IMR-90 (cell line): ENCODE measurements around the gene ANKRD7. TPM values are rescaled to one million over a fixed set of nuclear protein-coding genes. Genes with fewer than 3 reads are reported as not detected.

ENCODE experiments used
- ATAC-seq: fragments of 200-7000 bp; cut with Tn5 transposase; 2 replicates; pipeline ENCODE4 v1.9.1; 2020; ENCODE audit warnings: low read depth, mild to moderate bottlenecking, moderate library complexity
- BruUV-seq: library from RNA; stranded (reverse); fragments of 400-500 nt; replicated peaks from 2 replicates; lab custom pipeline; 2021; lab: Mats Ljungman, UMichigan
- CTCF ChIA-PET: fragments of 300-600 bp; formaldehyde crosslinking; extraction: SDS; loops from one replicate; lab custom pipeline; 2021; ENCODE audit warnings: antibody characterized with exemption; lab: Yijun Ruan, JAX
- POLR2A ChIA-PET: fragments of 300-600 bp; sonication (Branson Sonifier 250); formaldehyde crosslinking; loops from one replicate; lab custom pipeline; 2022; ENCODE audit warnings: antibody characterized with exemption; ENCODE audit not compliant: unreplicated experiment; lab: Charles Lee
- DNase-seq: peaks from one replicate; pipeline ENCODE4 v3.0.0; 2013
- H2AFZ ChIP-seq: replicated peaks from 2 replicates; pipeline ENCODE3; 2013; ENCODE audit warnings: low read length, mild to moderate bottlenecking; ENCODE audit not compliant: poor library complexity
- H2AK5ac ChIP-seq: 2 replicates; pipeline ENCODE4 v1.6.1; 2013; ENCODE audit warnings: low read depth, low read length, inconsistent platforms
- H2AK9ac ChIP-seq: replicated peaks from 2 replicates; pipeline ENCODE3; 2013; ENCODE audit warnings: mild to moderate bottlenecking, low read depth, low read length, moderate library complexity; ENCODE audit not compliant: poor library complexity
- H2BK120ac ChIP-seq: 2 replicates; pipeline ENCODE4 v1.6.1; 2013; ENCODE audit warnings: low read depth, low read length, inconsistent platforms
- H2BK15ac ChIP-seq: 3 replicates; pipeline ENCODE4 v1.6.1; 2013; ENCODE audit warnings: low read depth, low read length, inconsistent platforms
- H2BK20ac ChIP-seq: 2 replicates; pipeline ENCODE4 v1.6.1; 2013; ENCODE audit warnings: low read depth, mild to moderate bottlenecking, inconsistent platforms, low read length, moderate library complexity
- H2BK5ac ChIP-seq: 2 replicates; pipeline ENCODE4 v1.6.1; 2013; ENCODE audit warnings: mild to moderate bottlenecking, low read depth, low read length, inconsistent platforms; ENCODE audit not compliant: poor library complexity, severe bottlenecking
- H3K14ac ChIP-seq: replicated peaks from 2 replicates; pipeline ENCODE4 v1.6.1; 2013; ENCODE audit warnings: low read depth, low read length, inconsistent platforms
- H3K18ac ChIP-seq: 2 replicates; pipeline ENCODE4 v1.6.1; 2013; ENCODE audit warnings: low read depth, low read length, control low read depth
- H3K23ac ChIP-seq: 2 replicates; pipeline ENCODE4 v1.6.1; 2013; ENCODE audit warnings: low read depth, low read length, inconsistent platforms
- H3K27ac ChIP-seq: 2 replicates; pipeline ENCODE4 v1.5.1; 2013; ENCODE audit warnings: mild to moderate bottlenecking, control low read depth, low read length; ENCODE audit not compliant: insufficient read depth
- H3K27me3 ChIP-seq: 2 replicates; pipeline ENCODE4 v1.6.1; 2013; ENCODE audit warnings: low read length; ENCODE audit not compliant: control insufficient read depth, insufficient read depth
- H3K36me3 ChIP-seq: 2 replicates; pipeline ENCODE4 v1.6.1; 2013; ENCODE audit warnings: low read length, mixed read lengths; ENCODE audit not compliant: control insufficient read depth, insufficient read depth
- H3K4ac ChIP-seq: 2 replicates; pipeline ENCODE4 v1.6.1; 2013; ENCODE audit warnings: low read depth, low read length, inconsistent platforms
- H3K4me1 ChIP-seq: 2 replicates; pipeline ENCODE4 v1.6.1; 2013; ENCODE audit warnings: low read length, mixed read lengths; ENCODE audit not compliant: control insufficient read depth, insufficient read depth
- H3K4me2 ChIP-seq: 2 replicates; pipeline ENCODE4 v1.6.1; 2013; ENCODE audit warnings: low read depth, mild to moderate bottlenecking, control low read depth, low read length, moderate library complexity
- H3K4me3 ChIP-seq: 2 replicates; pipeline ENCODE4 v1.5.1; 2013; ENCODE audit warnings: low read depth, mild to moderate bottlenecking, control low read depth, low read length, moderate library complexity; ENCODE audit not compliant: insufficient read depth
- H3K56ac ChIP-seq: 2 replicates; pipeline ENCODE4 v1.6.1; 2013; ENCODE audit warnings: low read length, inconsistent platforms; ENCODE audit not compliant: insufficient read depth; ENCODE audit errors: extremely low read depth
- H3K79me1 ChIP-seq, 2 experiments: 2 replicates each; pipeline ENCODE4 v1.6.1; 2013; ENCODE audit warnings: low read length in 2 of 2, inconsistent platforms in 1 of 2, low read depth in 1 of 2
- H3K9ac ChIP-seq: 2 replicates; pipeline ENCODE4 v1.6.1; 2013; ENCODE audit warnings: low read depth, low read length, control low read depth
- H3K9me1 ChIP-seq: 2 replicates; pipeline ENCODE4 v1.6.1; 2013; ENCODE audit warnings: low read length, inconsistent platforms; ENCODE audit not compliant: insufficient read depth
- H3K9me3 ChIP-seq: 2 replicates; pipeline ENCODE4 v1.6.1; 2013; ENCODE audit warnings: low read length; ENCODE audit not compliant: control insufficient read depth, insufficient read depth
- H4K20me1 ChIP-seq: 2 replicates; pipeline ENCODE4 v1.6.1; 2013; ENCODE audit warnings: low read length, inconsistent platforms; ENCODE audit not compliant: insufficient read depth
- H4K5ac ChIP-seq: 2 replicates; pipeline ENCODE4 v1.6.1; 2013; ENCODE audit warnings: mild to moderate bottlenecking, low read depth, low read length, control low read depth
- H4K8ac ChIP-seq, 2 experiments: 2 replicates each; pipeline ENCODE4 v1.6.1; 2013; ENCODE audit warnings: low read depth in 2 of 2, low read length in 2 of 2, control low read depth in 1 of 2, inconsistent platforms in 1 of 2
- H4K91ac ChIP-seq: 2 replicates; pipeline ENCODE4 v1.6.1; 2013; ENCODE audit warnings: low read depth, low read length, inconsistent platforms; ENCODE audit not compliant: insufficient read depth
- CEBPB ChIP-seq: IDR thresholded peaks from 2 replicates; pipeline ENCODE4 v1.6.1; 2012; ENCODE audit warnings: low read depth, low read length, improper control_type of control experiment
- CTCF ChIP-seq: conservative IDR thresholded peaks from 2 replicates; pipeline ENCODE4 v1.5.1; 2012; ENCODE audit warnings: mild to moderate bottlenecking, low read depth, low read length, improper control_type of control experiment
- RAD21 ChIP-seq: IDR thresholded peaks from 2 replicates; pipeline ENCODE4 v1.6.1; 2012; ENCODE audit warnings: low read length, improper control_type of control experiment
- SMC3 ChIP-seq: fragments of 150-350 bp; IDR thresholded peaks from 2 replicates; pipeline ENCODE4 v1.6.1; 2016; ENCODE audit warnings: low read depth, mild to moderate bottlenecking, antibody characterized with exemption, low read length, moderate library complexity
- WGBS, 2 experiments: methylation state at CpG; one replicate each; pipeline versions ENCODE4 v1.1.5 to v1.1.7; 2013; ENCODE audit warnings: missing lambda C conversion rate in 2 of 2; ENCODE audit not compliant: insufficient read length in 1 of 2; ENCODE audit errors: extremely low coverage in 2 of 2; 5-methylcytosine and 5-hydroxymethylcytosine counted together
- dilution Hi-C: fragments of 300-500 bp; cut with HindIII; formaldehyde crosslinking; loops from one replicate; pipeline ENCODE4 v1.14.3; 2018; ENCODE audit warnings: low sequenced_read_pairs; ENCODE audit not compliant: unreplicated experiment
- in situ Hi-C: fragments of 300-500 bp; cut with MboI; formaldehyde crosslinking; loops from 3 replicates; pipeline ENCODE4 v1.14.3; 2019; ENCODE audit warnings: low sequenced_read_pairs, inconsistent platforms, mixed read lengths
- intact Hi-C: fragments of 100-400 bp; cut with micrococcal nuclease; formaldehyde crosslinking; loops from 2 replicates; pipeline ENCODE4 v1.10.0; 2022
- polyA plus RNA-seq, 3 experiments: library from polyadenylated mRNA; depleted of rRNA; stranded (reverse); fragments of >200 nt; gene quantifications; 2 replicates each; pipeline ENCODE4 v1.2.3, GENCODE V29; 2012; ENCODE audit warnings: low replicate concordance in 1 of 3
- total RNA-seq: library from RNA; depleted of rRNA; stranded (reverse); fragments of >200 nt; gene quantifications from 2 replicates; pipeline ENCODE4 v1.2.3, GENCODE V29; 2012

The ANKRD7 gene
- total and polyA plus RNA-seq, 2 of the 4 experiments (the other 2 are of a cell fraction) = 0.17 to 0.18 TPM

GRCh38 chr7:118195837-118196474, 28.5 kb upstream of the ANKRD7 start:
- peak; percentile 72 for TF ChIP-seq CTCF
- peak; percentile 30; the same call in 1 of the 2 replicates for TF ChIP-seq SMC3
- no peak for TF ChIP-seq CEBPB
- peak; percentile 59 for TF ChIP-seq RAD21
- Histone ChIP-seq H3K18ac (no peak overlapping the region), H2BK15ac (no peak overlapping the region), H4K20me1 (no peaks in the 10 kb centered on the region), H3K4me3 (no peak overlapping the region), H2AK9ac (no peak overlapping the region), H3K9ac (no peak overlapping the region), H3K4ac (no peak overlapping the region), H3K79me1 (no peaks in the 10 kb centered on the region), H3K36me3 (peaks cover 1% of the 10 kb centered on the region; the same call in 1 of the 2 replicates), H2BK20ac (no peak overlapping the region), H4K91ac (no peak overlapping the region), H3K23ac (no peak overlapping the region), H3K9me3 (no peaks in the 10 kb centered on the region), H3K14ac (no peak overlapping the region), H3K27me3 (no peaks in the 10 kb centered on the region), H3K4me2 (no peak overlapping the region), H2AK5ac (no peak overlapping the region), H2BK120ac (no peak overlapping the region), H4K8ac (no peak overlapping the region), H4K5ac (no peak overlapping the region), H3K27ac (no peak overlapping the region), H3K56ac (no peak overlapping the region), H2AFZ (no peak overlapping the region), H2BK5ac (no peak overlapping the region), H3K4me1 (no peaks in the 10 kb centered on the region), H3K9me1 (no peaks in the 10 kb centered on the region)
- BruUV-seq = no TSS peak
- in situ Hi-C loops = loop anchor here (10.0 kb wide), 1 partner anchor 451 kb away; no protein-coding TSS in a partner anchor
- intact Hi-C loops = loop anchor here (5.0 kb wide), 3 partner anchors 324 to 799 kb away; partner anchors contain the start of gene CTTNBP2
- ChIA-PET POLR2A (no interaction called here), CTCF (interaction anchor here (0.5 to 0.9 kb wide), 5 partner anchors 10 to 784 kb away, joined by 3 to 5 read pairs (median 3); no protein-coding TSS in a partner anchor)
- peak; percentile 70 for DNase-seq
- no CpG with 5 or more reads among the region's 6 CpGs for WGBS, 2 experiments
- dilution Hi-C loops = no loop called here
- peak; percentile 88 for ATAC-seq
